HCT116 (cell line): ENCODE data around the gene IRAK2. TPM values are rescaled to one million over a fixed set of nuclear protein-coding genes. Genes with fewer than 3 reads are reported as not detected.

Experiments
- ATAC-seq: fragments of 200-7000 bp; cut with Tn5 transposase; 2 replicates; pipeline ENCODE4 v1.9.1; 2020; ENCODE audit warnings: mild to moderate bottlenecking, moderate library complexity
- BruUV-seq: library from RNA; stranded (reverse); fragments of 400-500 nt; replicated peaks from 2 replicates; lab custom pipeline; 2021; lab: Mats Ljungman, UMichigan
- CTCF ChIA-PET: fragments of 300-600 bp; sonication (Branson Sonifier 250); formaldehyde crosslinking; loops from one replicate; lab custom pipeline; 2021; ENCODE audit warnings: antibody characterized with exemption; lab: Charles Lee
- POLR2A ChIA-PET: fragments of 300-600, 350-600 bp; sonication (Branson Sonifier 250); formaldehyde crosslinking; loops from one replicate; lab custom pipeline; 2021; ENCODE audit warnings: antibody characterized with exemption; lab: Charles Lee
- RAD21 ChIA-PET, 2 experiments: fragments of 300-600 bp; sonication (Branson Sonifier 250); formaldehyde crosslinking; loops; one replicate each; lab custom pipeline; 2023; ENCODE audit warnings: low total read pairs in 2 of 2; ENCODE audit not compliant: uncharacterized antibody in 2 of 2, unreplicated experiment in 2 of 2, low non-redundant PET in 1 of 2; lab: Charles Lee
- DNase-seq: peaks from one replicate; pipeline ENCODE4 v3.0.0-alpha.2; 2010; ENCODE audit warnings: low read depth, low spot score
- H2AFZ ChIP-seq: fragments of 200-600 bp; shearing (Covaris generic), sonication (generic); 2 replicates; pipeline ENCODE4 v1.6.1; 2017; ENCODE audit warnings: low read depth, mixed run types, mixed read lengths, antibody characterized with exemption, low read length; ENCODE audit not compliant: poor library complexity, severe bottlenecking
- H3K27ac ChIP-seq: 2 replicates; pipeline ENCODE4 v1.5.1; 2012; ENCODE audit warnings: low read depth, low read length
- H3K27me3 ChIP-seq: fragments of 200-600 bp; sonication (generic); 2 replicates; pipeline ENCODE4 v1.6.1; 2016; ENCODE audit warnings: mixed run types, low read length, mixed read lengths; ENCODE audit not compliant: insufficient read depth
- H3K36me3 ChIP-seq, 2 experiments: fragments of 200-500 bp in 1 of 2; fragments of 200-600 bp in 1 of 2; sonication (Bioruptor generic) in 1 of 2; sonication (generic) in 1 of 2; 2 replicates each; pipeline versions ENCODE4 v1.5.1 to v1.6.1; 2014 to 2016; ENCODE audit warnings: low read length in 2 of 2, inconsistent platforms in 1 of 2, mixed read lengths in 1 of 2, mixed run types in 1 of 2; ENCODE audit not compliant: insufficient read depth in 2 of 2, control insufficient read depth in 1 of 2
- H3K4me1 ChIP-seq, 2 experiments: fragments of 200-600 bp in 1 of 2; sonication (generic) in 1 of 2; 2 replicates each; pipeline versions ENCODE4 v1.5.1 to v1.6.1; 2012 to 2017; ENCODE audit warnings: low read length in 2 of 2, inconsistent platforms in 1 of 2, mild to moderate bottlenecking in 1 of 2, mixed read lengths in 1 of 2, mixed run types in 1 of 2, moderate library complexity in 1 of 2; ENCODE audit not compliant: insufficient read depth in 2 of 2, control insufficient read depth in 1 of 2
- H3K4me2 ChIP-seq: fragments of 200-600 bp; sonication (generic); 2 replicates; pipeline ENCODE4 v1.6.1; 2017; ENCODE audit warnings: mixed run types, low read length, mixed read lengths
- H3K4me3 ChIP-seq, 2 experiments: fragments of 200-600 bp in 1 of 2; sonication (generic) in 1 of 2; replicated peaks in 1 of 2; 2 replicates each; pipeline ENCODE4 v1.5.1; 2011 to 2016; ENCODE audit warnings: low read length in 2 of 2, control low read depth in 1 of 2, low read depth in 1 of 2, mild to moderate bottlenecking in 1 of 2, mixed read lengths in 1 of 2, mixed run types in 1 of 2
- H3K79me2 ChIP-seq: fragments of 200-600 bp; sonication (generic); 2 replicates; pipeline ENCODE4 v1.6.1; 2017; ENCODE audit warnings: mild to moderate bottlenecking, mixed run types, low read length, moderate library complexity, mixed read lengths; ENCODE audit not compliant: insufficient read depth
- H3K9ac ChIP-seq: fragments of 200-600 bp; sonication (generic); 2 replicates; pipeline ENCODE4 v1.6.1; 2016; ENCODE audit warnings: low read length, mixed read lengths
- H3K9me2 ChIP-seq: fragments of 200-600 bp; sonication (generic), shearing (Covaris generic); 2 replicates; pipeline ENCODE4 v1.6.1; 2017; ENCODE audit warnings: mixed run types, mild to moderate bottlenecking, moderate library complexity; ENCODE audit not compliant: insufficient read depth
- H3K9me3 ChIP-seq, 2 experiments: fragments of 200-500 bp in 1 of 2; fragments of 200-600 bp in 1 of 2; sonication (Bioruptor generic) in 1 of 2; sonication (generic) in 1 of 2; 2 replicates each; pipeline ENCODE4 v1.6.1; 2014 to 2017; ENCODE audit warnings: low read length in 2 of 2, mixed read lengths in 2 of 2, inconsistent platforms in 1 of 2, low read depth in 1 of 2, mild to moderate bottlenecking in 1 of 2, mixed run types in 1 of 2, moderate library complexity in 1 of 2; ENCODE audit not compliant: control insufficient read depth in 1 of 2, insufficient read depth in 1 of 2
- H4K20me1 ChIP-seq: fragments of 200-600 bp; sonication (generic), shearing (Covaris generic); 2 replicates; pipeline ENCODE4 v1.6.1; 2017; ENCODE audit warnings: mixed run types, mild to moderate bottlenecking, moderate library complexity; ENCODE audit not compliant: insufficient read depth
- ATF3 ChIP-seq: IDR thresholded peaks from 2 replicates; pipeline ENCODE4 v1.6.1; 2012
- CEBPB ChIP-seq: IDR thresholded peaks from 2 replicates; pipeline ENCODE4 v1.6.1; 2012; ENCODE audit warnings: low read depth
- ELF1 ChIP-seq: IDR thresholded peaks from 2 replicates; pipeline ENCODE4 v1.6.1; 2012; ENCODE audit warnings: low read depth, borderline replicate concordance
- EZH2 ChIP-seq: fragments of 200-600 bp; sonication (generic); IDR thresholded peaks from 2 replicates; pipeline ENCODE4 v1.6.1; 2017; ENCODE audit warnings: antibody characterized with exemption, mixed run types
- FOSL1 ChIP-seq: IDR thresholded peaks from 2 replicates; pipeline ENCODE4 v1.6.1; 2012; ENCODE audit warnings: low read depth
- TCF7L2 ChIP-seq: IDR thresholded peaks from 2 replicates; pipeline ENCODE4 v1.7.0; 2011; ENCODE audit warnings: borderline replicate concordance, inconsistent platforms; ENCODE audit not compliant: insufficient read depth, insufficient read length; ENCODE audit errors: extremely low read depth
- ZBTB33 ChIP-seq: IDR thresholded peaks from 2 replicates; pipeline ENCODE4 v1.6.1; 2011; ENCODE audit warnings: mild to moderate bottlenecking, low read length, moderate library complexity; ENCODE audit not compliant: insufficient replicate concordance; ENCODE audit errors: extremely low read depth
- ZNF274 ChIP-seq: fragments of 200-500 bp; sonication (Bioruptor generic); IDR thresholded peaks from 2 replicates; pipeline ENCODE4 v1.6.1; 2014; ENCODE audit warnings: mild to moderate bottlenecking, low read depth, low read length, inconsistent platforms
- intact Hi-C: fragments of 100-400 bp; cut with micrococcal nuclease; formaldehyde crosslinking; loops from 2 replicates; pipeline ENCODE4 v1.10.0; 2022
- total RNA-seq: library from RNA; stranded (reverse); gene quantifications from one replicate; pipeline ENCODE4 v1.2.1, GENCODE V29; 2021; ENCODE audit not compliant: unreplicated experiment

Gene IRAK2
- total RNA-seq, 1 experiment from 2014 or later: 3.6 TPM

DNA sequence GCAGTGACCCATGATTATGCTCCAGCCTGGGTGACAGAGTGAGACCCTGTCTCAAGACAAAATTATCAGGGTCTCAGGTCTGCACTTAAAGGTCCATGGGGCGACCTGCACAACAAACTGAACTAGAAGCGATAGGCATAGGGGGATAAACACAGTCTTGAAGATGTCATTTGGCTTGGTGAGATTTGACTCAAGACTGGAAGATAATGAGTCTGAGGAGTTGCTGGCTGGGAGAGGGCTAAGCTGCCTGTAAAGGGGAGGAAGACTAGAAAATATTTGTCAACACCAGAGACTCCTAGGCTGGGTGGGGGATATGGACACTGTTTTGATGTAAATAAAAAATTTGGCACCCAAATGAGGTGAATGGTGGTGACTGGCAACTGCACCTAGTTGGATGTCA is 108.3 kb downstream of the IRAK2 start:
- no peaks in the 10 kb centered on the region for H3K9me2 ChIP-seq
- no peak for TF ChIP-seq EZH2
- no peak for TF ChIP-seq FOSL1
- no peak for TF ChIP-seq CEBPB
- TF ChIP-seq TCF7L2: no peak
- TF ChIP-seq ELF1: no peak
- no peak for TF ChIP-seq ATF3
- no peak for TF ChIP-seq ZNF274
- no peak for TF ChIP-seq ZBTB33
- H3K9ac ChIP-seq: no peak overlapping the region
- ChIA-PET RAD21 (no interaction called here), POLR2A (no interaction called here), CTCF (interaction anchor here (1.6 kb wide), 1 partner anchor 9 kb away, joined by 4 read pairs; no protein-coding TSS in a partner anchor)
- H4K20me1 ChIP-seq: no peaks in the 10 kb centered on the region
- H3K36me3 ChIP-seq: peaks cover 14 to 29% of the 10 kb centered on the region in 2 experiments
- no peaks in the 10 kb centered on the region for H3K4me1 ChIP-seq
- DNase-seq (no peak), ATAC-seq (no peak)
- no peak overlapping the region for H3K27ac ChIP-seq
- no peak overlapping the region for H3K4me3 ChIP-seq
- no peak overlapping the region for H3K4me2 ChIP-seq
- H2AFZ ChIP-seq: no peak overlapping the region
- peaks cover 95% of the 10 kb centered on the region for H3K79me2 ChIP-seq
- H3K9me3 ChIP-seq: no peaks in the 10 kb centered on the region
- no peaks in the 10 kb centered on the region for H3K27me3 ChIP-seq
- intact Hi-C loops: no loop called here
- no TSS peak for BruUV-seq
